Neuron (in vitro differentiated cells): ENCODE data around the gene CD226.
"Not testable (repeated sequence)": the region's sequence is repeated elsewhere in the genome, so short reads cannot be mapped to it uniquely, and the experiment has no call there.

Source experiments
- H2AFZ ChIP-seq: one replicate; pipeline ENCODE4 v1.6.1; 2013; ENCODE audit warnings: low read depth, mild to moderate bottlenecking, inconsistent platforms, low read length, moderate library complexity
- H3K27me3 ChIP-seq: one replicate; pipeline ENCODE4 v1.6.1; 2013; ENCODE audit warnings: low read length; ENCODE audit not compliant: insufficient read depth
- H3K36me3 ChIP-seq: one replicate; pipeline ENCODE4 v1.6.1; 2013; ENCODE audit warnings: low read length; ENCODE audit not compliant: insufficient read depth
- H3K4me1 ChIP-seq: one replicate; pipeline ENCODE4 v1.6.1; 2013; ENCODE audit warnings: low read length; ENCODE audit not compliant: insufficient read depth
- H3K4me3 ChIP-seq: 2 replicates; pipeline ENCODE4 v1.5.1; 2013; ENCODE audit warnings: mild to moderate bottlenecking, low read length, moderate library complexity
- H3K9me3 ChIP-seq: one replicate; pipeline ENCODE4 v1.6.1; 2013; ENCODE audit warnings: low read length

The CD226 gene

GRCh38 chr18:69929041-69929774 is 18.5 kb downstream of the CD226 start:
- Histone ChIP-seq H3K4me1 (no peaks in the 10 kb centered on the region), H3K36me3 (no peaks in the 10 kb centered on the region), H3K4me3 (no peak overlapping the region), H3K9me3 (no peaks in the 10 kb centered on the region), H3K27me3 (no peaks in the 10 kb centered on the region), H2AFZ (no peak overlapping the region)

- Histone ChIP-seq H3K4me1 (no peaks in the 10 kb centered on the region), H3K4me3 (no peak overlapping the region), H3K9me3 (no peaks in the 10 kb centered on the region), H3K36me3 (no peaks in the 10 kb centered on the region), H2AFZ (no peak overlapping the region), H3K27me3 (no peaks in the 10 kb centered on the region)
These were observed 31.3 kb downstream of the CD226 start for GRCh38 chr18:69916412-69916811.

- Histone ChIP-seq H3K4me3 (no peak overlapping the region), H3K4me1 (no peaks in the 10 kb centered on the region), H3K36me3 (no peaks in the 10 kb centered on the region), H3K27me3 (no peaks in the 10 kb centered on the region), H2AFZ (no peak overlapping the region), H3K9me3 (no peaks in the 10 kb centered on the region)
These were observed 38.8 kb downstream of the CD226 start for GRCh38 chr18:69908838-69909237.

GRCh38 chr18:69906765-69907164 is 40.9 kb downstream of the CD226 start:
- no peak overlapping the region for H3K4me3 ChIP-seq
- H3K4me1 ChIP-seq: no peaks in the 10 kb centered on the region
- H2AFZ ChIP-seq: no peak overlapping the region
- no peaks in the 10 kb centered on the region for H3K9me3 ChIP-seq
- H3K27me3 ChIP-seq: no peaks in the 10 kb centered on the region
- H3K36me3 ChIP-seq: no peaks in the 10 kb centered on the region

- no peaks in the 10 kb centered on the region for H3K27me3 ChIP-seq
- no peaks in the 10 kb centered on the region for H3K9me3 ChIP-seq
- no peak overlapping the region for H3K4me3 ChIP-seq
- no peak overlapping the region for H2AFZ ChIP-seq
- H3K36me3 ChIP-seq: no peaks in the 10 kb centered on the region
- H3K4me1 ChIP-seq: no peaks in the 10 kb centered on the region
These were observed 46.7 kb downstream of the CD226 start for GRCh38 chr18:69900941-69901340.

GRCh38 chr18:69899154-69899923 is 48.3 kb downstream of the CD226 start:
- not testable (repeated sequence) for H3K27me3 ChIP-seq, H3K4me3 ChIP-seq, H3K9me3 ChIP-seq, H3K36me3 ChIP-seq, H2AFZ ChIP-seq, H3K4me1 ChIP-seq

- no peak overlapping the region for H3K4me3 ChIP-seq
- no peaks in the 10 kb centered on the region for H3K9me3 ChIP-seq
- no peaks in the 10 kb centered on the region for H3K27me3 ChIP-seq
- H3K4me1 ChIP-seq: no peaks in the 10 kb centered on the region
- no peak overlapping the region for H2AFZ ChIP-seq
- H3K36me3 ChIP-seq: no peaks in the 10 kb centered on the region
These were observed 49.3 kb downstream of the CD226 start for GRCh38 chr18:69898241-69898861.

- Histone ChIP-seq H3K4me3 (no peak overlapping the region), H3K27me3 (no peaks in the 10 kb centered on the region), H2AFZ (no peak overlapping the region), H3K4me1 (no peaks in the 10 kb centered on the region), H3K9me3 (no peaks in the 10 kb centered on the region), H3K36me3 (no peaks in the 10 kb centered on the region)
These were observed 50.1 kb downstream of the CD226 start for GRCh38 chr18:69897397-69898108.

GRCh38 chr18:69895066-69896047 is 52.3 kb downstream of the CD226 start:
- no peak overlapping the region for H2AFZ ChIP-seq
- no peak overlapping the region for H3K4me3 ChIP-seq
- no peaks in the 10 kb centered on the region for H3K4me1 ChIP-seq
- peaks cover 2% of the 10 kb centered on the region for H3K9me3 ChIP-seq
- H3K36me3 ChIP-seq: no peaks in the 10 kb centered on the region
- H3K27me3 ChIP-seq: no peaks in the 10 kb centered on the region

GRCh38 chr18:69894467-69894866 is 53.2 kb downstream of the CD226 start:
- no peaks in the 10 kb centered on the region for H3K27me3 ChIP-seq
- H3K4me3 ChIP-seq: no peak overlapping the region
- no peaks in the 10 kb centered on the region for H3K36me3 ChIP-seq
- no peak overlapping the region for H2AFZ ChIP-seq
- H3K9me3 ChIP-seq: peaks cover 2% of the 10 kb centered on the region
- H3K4me1 ChIP-seq: no peaks in the 10 kb centered on the region

- Histone ChIP-seq H2AFZ (no peak overlapping the region), H3K9me3 (peaks cover 2% of the 10 kb centered on the region), H3K4me1 (no peaks in the 10 kb centered on the region), H3K27me3 (no peaks in the 10 kb centered on the region), H3K4me3 (no peak overlapping the region), H3K36me3 (no peaks in the 10 kb centered on the region)
These were observed 57.1 kb downstream of the CD226 start for GRCh38 chr18:69890558-69890957.

GRCh38 chr18:69889009-69889408 is 58.7 kb downstream of the CD226 start:
- Histone ChIP-seq H3K4me1 (no peaks in the 10 kb centered on the region), H3K27me3 (no peaks in the 10 kb centered on the region), H3K36me3 (no peaks in the 10 kb centered on the region), H3K9me3 (peaks cover 2% of the 10 kb centered on the region), H3K4me3 (no peak overlapping the region), H2AFZ (no peak overlapping the region)
